OCI-LY3 (cell line): Measurements from ENCODE around the gene OR10A3.

ENCODE experiments used
- CTCF ChIP-seq: fragments of 200-600, 300-600 bp; sonication (generic); IDR thresholded peaks from 2 replicates; pipeline ENCODE4 v1.5.1; 2014; ENCODE audit warnings: antibody characterized with exemption, low read length, low read depth
- EZH2phosphoT487 ChIP-seq: fragments of 200-600 bp; shearing (Covaris generic); IDR thresholded peaks from 2 replicates; pipeline ENCODE4 v1.6.1; 2018; ENCODE audit warnings: antibody characterized with exemption, mixed run types, low read depth

- no peak for TF ChIP-seq CTCF
- TF ChIP-seq EZH2phosphoT487 = no peak
Measured at GRCh38 chr11:7964261-7964660, 22.8 kb upstream of the OR10A3 start.
